H9 (cell line): ENCODE data around the gene ACBD6. TPM values are rescaled to one million over a fixed set of nuclear protein-coding genes. Genes with fewer than 3 reads are reported as not detected.

Source experiments
- DNase-seq: peaks from one replicate; pipeline ENCODE4 v3.0.0-alpha.2; 2017
- H2AFZ ChIP-seq: one replicate; pipeline ENCODE4 v1.6.1; 2013; ENCODE audit warnings: mild to moderate bottlenecking, low read length, control low read depth, moderate library complexity
- H2AK5ac ChIP-seq: 2 replicates; pipeline ENCODE4 v1.6.1; 2013; ENCODE audit warnings: low read length, control low read depth, mixed read lengths; ENCODE audit not compliant: insufficient read length
- H2BK120ac ChIP-seq: one replicate; pipeline ENCODE4 v1.6.1; 2013; ENCODE audit warnings: low read depth, mild to moderate bottlenecking, low read length, control low read depth, inconsistent platforms; ENCODE audit not compliant: poor library complexity, severe bottlenecking
- H2BK12ac ChIP-seq: 2 replicates; pipeline ENCODE4 v1.6.1; 2013; ENCODE audit warnings: low read length, control low read depth, mixed read lengths, low read depth; ENCODE audit not compliant: insufficient read length
- H2BK15ac ChIP-seq: 2 replicates; pipeline ENCODE4 v1.6.1; 2013; ENCODE audit warnings: low read depth, low read length, control low read depth
- H2BK20ac ChIP-seq: one replicate; pipeline ENCODE4 v1.6.1; 2013; ENCODE audit warnings: low read depth, mild to moderate bottlenecking, low read length, control low read depth, inconsistent platforms; ENCODE audit not compliant: poor library complexity, severe bottlenecking
- H2BK5ac ChIP-seq: 2 replicates; pipeline ENCODE4 v1.6.1; 2013; ENCODE audit warnings: low read length, control low read depth, mixed read lengths; ENCODE audit not compliant: insufficient read length
- H3K14ac ChIP-seq: 2 replicates; pipeline ENCODE4 v1.6.1; 2013; ENCODE audit warnings: low read length, control low read depth; ENCODE audit not compliant: insufficient read depth
- H3K18ac ChIP-seq: 2 replicates; pipeline ENCODE4 v1.6.1; 2013; ENCODE audit warnings: low read depth, mild to moderate bottlenecking, mixed read lengths, low read length, control low read depth; ENCODE audit not compliant: insufficient read length
- H3K23ac ChIP-seq: 2 replicates; pipeline ENCODE4 v1.6.1; 2013; ENCODE audit warnings: low read length, control low read depth, mixed read lengths, low read depth; ENCODE audit not compliant: insufficient read length
- H3K23me2 ChIP-seq: 2 replicates; pipeline ENCODE4 v1.6.1; 2013; ENCODE audit warnings: low read depth, mild to moderate bottlenecking, mixed read lengths, low read length, control low read depth; ENCODE audit not compliant: insufficient read length, poor library complexity, severe bottlenecking
- H3K27ac ChIP-seq: 2 replicates; pipeline ENCODE4 v1.5.1; 2013; ENCODE audit warnings: low read length, control low read depth, mixed read lengths, low read depth; ENCODE audit not compliant: insufficient read length
- H3K27me3 ChIP-seq: 2 replicates; pipeline ENCODE4 v1.6.1; 2013; ENCODE audit warnings: low read length, control low read depth, inconsistent platforms; ENCODE audit not compliant: insufficient read depth
- H3K4ac ChIP-seq: 2 replicates; pipeline ENCODE4 v1.6.1; 2013; ENCODE audit warnings: low read depth, mild to moderate bottlenecking, control low read depth, inconsistent platforms, low read length, moderate library complexity
- H3K4me1 ChIP-seq: 2 replicates; pipeline ENCODE4 v1.6.1; 2013; ENCODE audit warnings: low read length, control low read depth, inconsistent platforms; ENCODE audit not compliant: insufficient read depth
- H3K4me2 ChIP-seq: 2 replicates; pipeline ENCODE4 v1.6.1; 2013; ENCODE audit warnings: low read length, control low read depth, mixed read lengths; ENCODE audit not compliant: insufficient read length, insufficient read depth
- H3K56ac ChIP-seq: 2 replicates; pipeline ENCODE4 v1.6.1; 2013; ENCODE audit warnings: low read depth, mild to moderate bottlenecking, mixed read lengths, low read length, control low read depth; ENCODE audit not compliant: insufficient read length
- H3K79me1 ChIP-seq: 2 replicates; pipeline ENCODE4 v1.6.1; 2013; ENCODE audit warnings: low read depth, mild to moderate bottlenecking, moderate library complexity, low read length, control low read depth, inconsistent platforms; ENCODE audit not compliant: insufficient read depth, poor library complexity, severe bottlenecking
- H3K79me2 ChIP-seq: 2 replicates; pipeline ENCODE4 v1.6.1; 2013; ENCODE audit warnings: low read length, control low read depth, inconsistent platforms; ENCODE audit not compliant: insufficient read depth
- H3K9ac ChIP-seq: 2 replicates; pipeline ENCODE4 v1.6.1; 2013; ENCODE audit warnings: low read length, control low read depth, mixed read lengths; ENCODE audit not compliant: insufficient read length; ENCODE audit errors: extremely low read depth
- H3K9me3 ChIP-seq: one replicate; pipeline ENCODE4 v1.6.1; 2013; ENCODE audit warnings: low read depth, low read length, inconsistent platforms; ENCODE audit not compliant: control insufficient read depth
- H3T11ph ChIP-seq: one replicate; pipeline ENCODE4 v1.6.1; 2013; ENCODE audit warnings: mild to moderate bottlenecking, low read length, control low read depth, inconsistent platforms
- H4K20me1 ChIP-seq: one replicate; pipeline ENCODE4 v1.6.1; 2013; ENCODE audit not compliant: control insufficient read depth, insufficient read length, insufficient read depth
- H4K5ac ChIP-seq: 2 replicates; pipeline ENCODE4 v1.6.1; 2013; ENCODE audit warnings: low read depth, mild to moderate bottlenecking, mixed read lengths, low read length, control low read depth; ENCODE audit not compliant: insufficient read length
- H4K8ac ChIP-seq: replicated peaks from 2 replicates; pipeline ENCODE4 v1.6.1; 2013; ENCODE audit warnings: low read length, control low read depth, mixed read lengths, low read depth; ENCODE audit not compliant: insufficient read length
- H4K91ac ChIP-seq: 2 replicates; pipeline ENCODE4 v1.6.1; 2013; ENCODE audit warnings: low read depth, mild to moderate bottlenecking, moderate library complexity, mixed read lengths, low read length, control low read depth; ENCODE audit not compliant: insufficient read length
- H3K27ac Mint-ChIP-seq, 3 experiments: 2 replicates in 2 of 3; 3 replicates in 1 of 3; pipeline ENCODE4 v1.8.0; 2020 to 2021; ENCODE audit warnings: mixed read lengths in 3 of 3, mild to moderate bottlenecking in 1 of 3, moderate library complexity in 1 of 3
- H3K27me3 Mint-ChIP-seq: 2 replicates; pipeline ENCODE4 v1.8.0; 2021; ENCODE audit warnings: low read depth, mild to moderate bottlenecking, moderate library complexity, mixed read lengths
- H3K36me3 Mint-ChIP-seq, 3 experiments: 2 replicates in 2 of 3; 3 replicates in 1 of 3; pipeline ENCODE4 v1.8.0; 2020 to 2021; ENCODE audit warnings: low read depth in 3 of 3, mixed read lengths in 3 of 3; ENCODE audit not compliant: insufficient read depth in 1 of 3
- H3K4me1 Mint-ChIP-seq, 2 experiments: 2 replicates each; pipeline ENCODE4 v1.8.0; 2020; ENCODE audit warnings: mixed read lengths in 2 of 2
- H3K4me3 Mint-ChIP-seq, 2 experiments: 2 replicates in 1 of 2; 3 replicates in 1 of 2; pipeline ENCODE4 v1.8.0; 2020 to 2021; ENCODE audit warnings: mild to moderate bottlenecking in 2 of 2, mixed read lengths in 2 of 2, moderate library complexity in 1 of 2
- H3K9me3 Mint-ChIP-seq, 2 experiments: 2 replicates in 1 of 2; 3 replicates in 1 of 2; pipeline ENCODE4 v1.8.0; 2020; ENCODE audit warnings: mild to moderate bottlenecking in 2 of 2, mixed read lengths in 2 of 2, moderate library complexity in 1 of 2
- WGBS: extraction: QIAGEN DNeasy Blood & Tissue Kit; methylation state at CpG from one replicate; pipeline ENCODE4 v1.1.7; 2013; ENCODE audit warnings: missing lambda C conversion rate, low lambda C conversion rate, mixed read lengths; ENCODE audit not compliant: insufficient read length; ENCODE audit errors: extremely low coverage; 5-methylcytosine and 5-hydroxymethylcytosine counted together
- total RNA-seq: library from RNA; stranded (reverse); gene quantifications from 2 replicates; pipeline ENCODE4 v1.2.1, GENCODE V29; 2021
- TF ChIP-seq, protein P1 (sequence below): fragments of 200-600 bp; sonication (generic); conservative IDR thresholded peaks from 3 replicates; pipeline ENCODE4 v1.8.0; 2021; ENCODE audit warnings: antibody characterized with exemption, mild to moderate bottlenecking

Gene ACBD6
- total RNA-seq, 1 experiment from 2014 or later: 51.4 TPM

DNA sequence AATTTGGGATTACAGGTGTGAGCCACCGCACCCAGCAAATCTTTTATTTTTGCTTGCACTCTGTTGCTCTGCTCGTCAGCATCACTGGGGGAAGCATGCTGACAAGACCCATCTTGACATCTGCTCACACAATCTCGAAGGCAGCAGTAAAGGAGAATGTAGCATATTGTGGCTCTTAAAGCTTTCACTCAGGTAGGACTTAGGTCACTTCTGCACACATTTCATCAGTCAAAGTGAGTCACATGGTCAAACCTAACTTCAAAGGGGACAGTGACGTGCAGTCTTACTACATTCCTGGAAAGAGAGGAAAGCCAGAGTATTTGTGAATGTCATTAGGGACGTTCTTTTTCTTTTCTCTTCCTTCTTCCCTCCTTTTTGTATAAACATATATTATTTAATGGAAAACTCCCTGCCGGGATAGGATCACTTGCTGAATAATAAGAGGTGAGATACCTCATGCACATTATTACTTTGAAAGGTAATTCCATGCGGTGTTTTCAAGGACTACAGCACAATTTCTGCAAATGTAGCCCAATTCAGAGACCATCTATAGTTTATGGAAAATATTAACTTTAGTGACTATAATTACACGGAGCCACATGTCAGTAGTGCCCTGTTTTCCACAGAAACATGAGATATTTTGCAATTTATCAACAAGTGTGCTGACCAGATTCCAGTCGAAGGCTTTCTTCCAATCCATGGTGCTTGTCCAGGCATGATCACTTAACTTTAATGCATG is 19.3 kb upstream of the ACBD6 start:
- H3K36me3 Mint-ChIP-seq: no peaks in the 10 kb centered on the region
- H3K27ac Mint-ChIP-seq: no peak overlapping the region; a peak in 1 of 7 replicates
- no peak overlapping the region for H2AK5ac ChIP-seq
- no peaks in the 10 kb centered on the region for H3K27me3 ChIP-seq
- H2BK12ac ChIP-seq: no peak overlapping the region
- no peak overlapping the region for H2BK20ac ChIP-seq
- H3K14ac ChIP-seq: no peak overlapping the region
- H3K9me3 ChIP-seq: no peaks in the 10 kb centered on the region
- no peaks in the 10 kb centered on the region for H3K79me2 ChIP-seq
- H3K23me2 ChIP-seq: no peaks in the 10 kb centered on the region
- no peak overlapping the region for H2BK5ac ChIP-seq
- H2AFZ ChIP-seq: no peak overlapping the region
- H4K5ac ChIP-seq: no peak overlapping the region
- no peak overlapping the region for H3K23ac ChIP-seq
- H3K4me3 Mint-ChIP-seq: no peak overlapping the region
- no peak overlapping the region for H4K8ac ChIP-seq
- no peaks in the 10 kb centered on the region for H3K9me3 Mint-ChIP-seq
- H3K27ac ChIP-seq: no peak overlapping the region
- peak overlapping the region; percentile 5 for H3K4me2 ChIP-seq
- no peak overlapping the region for H4K91ac ChIP-seq
- no peak overlapping the region for H3T11ph ChIP-seq
- peaks cover 2% of the 10 kb centered on the region; the same call in 1 of the 2 replicates for H3K4me1 ChIP-seq
- no CpG with 5 or more reads among the region's 9 CpGs for WGBS
- no peak overlapping the region for H3K9ac ChIP-seq
- no peak overlapping the region for H2BK120ac ChIP-seq
- no peak overlapping the region for H3K18ac ChIP-seq
- DNase-seq: no peak
- H3K4me1 Mint-ChIP-seq: peaks cover 19 to 34% of the 10 kb centered on the region in 2 experiments
- no peaks in the 10 kb centered on the region for H3K27me3 Mint-ChIP-seq
- no peaks in the 10 kb centered on the region for H4K20me1 ChIP-seq
- no peak overlapping the region for H3K4ac ChIP-seq
- no peak overlapping the region for H3K56ac ChIP-seq
- no peak overlapping the region for H2BK15ac ChIP-seq
- no peaks in the 10 kb centered on the region for H3K79me1 ChIP-seq
- TF ChIP-seq, protein P1, sequence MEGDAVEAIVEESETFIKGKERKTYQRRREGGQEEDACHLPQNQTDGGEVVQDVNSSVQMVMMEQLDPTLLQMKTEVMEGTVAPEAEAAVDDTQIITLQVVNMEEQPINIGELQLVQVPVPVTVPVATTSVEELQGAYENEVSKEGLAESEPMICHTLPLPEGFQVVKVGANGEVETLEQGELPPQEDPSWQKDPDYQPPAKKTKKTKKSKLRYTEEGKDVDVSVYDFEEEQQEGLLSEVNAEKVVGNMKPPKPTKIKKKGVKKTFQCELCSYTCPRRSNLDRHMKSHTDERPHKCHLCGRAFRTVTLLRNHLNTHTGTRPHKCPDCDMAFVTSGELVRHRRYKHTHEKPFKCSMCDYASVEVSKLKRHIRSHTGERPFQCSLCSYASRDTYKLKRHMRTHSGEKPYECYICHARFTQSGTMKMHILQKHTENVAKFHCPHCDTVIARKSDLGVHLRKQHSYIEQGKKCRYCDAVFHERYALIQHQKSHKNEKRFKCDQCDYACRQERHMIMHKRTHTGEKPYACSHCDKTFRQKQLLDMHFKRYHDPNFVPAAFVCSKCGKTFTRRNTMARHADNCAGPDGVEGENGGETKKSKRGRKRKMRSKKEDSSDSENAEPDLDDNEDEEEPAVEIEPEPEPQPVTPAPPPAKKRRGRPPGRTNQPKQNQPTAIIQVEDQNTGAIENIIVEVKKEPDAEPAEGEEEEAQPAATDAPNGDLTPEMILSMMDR: no peak
